HG03108 (cell line): Measurements from ENCODE around the gene GFOD1.

Experiments used
- ATAC-seq: cut with Tn5 transposase; IDR thresholded peaks from one replicate; pipeline ENCODE4 v1.9.1; 2021; ENCODE audit warnings: moderate library complexity; ENCODE audit not compliant: unreplicated experiment

GFOD1 gene

DNA sequence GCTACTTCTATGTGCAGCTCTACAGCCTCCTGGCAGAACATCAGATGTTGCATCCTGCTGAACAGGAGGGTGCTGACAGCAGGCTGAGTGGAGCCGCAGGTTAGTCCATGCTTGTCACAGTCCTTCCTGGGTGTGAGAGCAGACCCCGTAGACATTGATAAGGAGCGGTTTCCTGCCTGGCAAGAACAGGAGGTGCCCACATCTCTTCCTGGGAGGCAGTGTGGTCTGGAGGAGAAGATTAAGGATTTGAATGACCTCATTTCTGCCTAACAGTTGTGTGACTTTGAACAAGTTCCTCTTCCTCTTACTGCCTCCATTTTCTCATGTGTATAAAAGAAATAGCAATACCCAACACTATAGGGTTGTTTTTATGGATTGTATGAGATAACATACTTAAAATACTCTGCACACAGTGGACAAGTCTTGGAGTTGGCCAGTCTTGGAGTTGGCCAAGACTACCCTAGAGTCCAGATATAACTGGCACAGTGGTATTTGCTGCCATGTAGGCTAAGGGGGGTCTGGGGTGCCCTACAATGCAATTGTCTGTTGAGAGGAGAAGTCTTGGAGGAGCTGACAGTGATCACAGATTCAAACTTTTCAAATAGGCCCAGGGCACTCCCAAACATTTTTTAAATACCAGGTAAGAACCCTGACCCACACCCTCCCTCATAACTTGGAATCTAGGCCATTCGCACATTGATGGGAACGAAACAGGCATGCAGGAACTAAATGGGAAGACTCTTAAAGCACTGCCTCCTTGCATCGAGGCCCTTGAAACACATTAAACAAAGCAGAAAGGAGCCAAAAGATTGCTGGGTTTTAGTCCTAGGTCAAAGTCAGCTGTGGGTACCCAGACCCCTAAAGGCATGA, 126.5 kb downstream of the GFOD1 start:
- ATAC-seq = no peak

- ATAC-seq = no peak
These were observed 128.1 kb downstream of the GFOD1 start for GRCh38 chr6:13359287-13359686.

GRCh38 chr6:13358511-13358910, 128.9 kb downstream of the GFOD1 start:
- no peak for ATAC-seq

GRCh38 chr6:13357551-13358075, 129.8 kb downstream of the GFOD1 start:
- ATAC-seq = no peak

DNA sequence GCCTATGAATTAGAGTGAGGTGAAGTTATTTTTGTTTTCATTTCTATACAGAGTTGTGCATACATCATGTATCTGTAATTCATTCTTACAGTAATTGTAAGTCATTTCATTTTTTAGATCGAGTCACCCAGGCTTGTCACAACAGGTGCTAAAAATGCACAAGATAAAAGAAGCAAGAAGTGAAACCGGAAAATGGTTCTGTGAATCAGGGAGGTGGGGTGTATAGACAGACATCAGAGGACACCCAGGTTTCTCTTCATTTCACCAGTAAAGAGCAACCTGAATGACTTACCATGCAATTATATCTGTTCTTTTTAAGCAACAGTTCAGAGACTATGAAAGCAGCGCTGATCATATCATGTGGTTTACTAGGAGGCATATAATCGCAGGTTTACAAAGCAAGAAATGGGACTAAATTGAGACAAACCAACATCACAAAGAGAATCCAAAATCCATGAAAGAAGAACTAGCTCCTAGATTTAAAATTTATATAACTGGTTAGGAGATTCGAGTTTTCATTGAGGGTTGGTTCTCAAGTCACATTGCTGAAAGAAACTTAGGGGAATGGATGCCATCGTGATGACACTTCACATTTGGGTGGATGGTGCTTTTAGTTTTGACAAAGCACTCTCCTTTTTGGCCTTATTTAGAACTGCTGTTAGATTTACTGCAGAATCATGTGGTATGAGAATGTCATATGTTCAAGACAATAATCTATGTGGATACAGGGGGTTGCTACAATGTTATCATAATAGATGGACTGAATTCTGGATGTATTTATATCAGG, 131.2 kb downstream of the GFOD1 start:
- ATAC-seq = peak; percentile 85

DNA sequence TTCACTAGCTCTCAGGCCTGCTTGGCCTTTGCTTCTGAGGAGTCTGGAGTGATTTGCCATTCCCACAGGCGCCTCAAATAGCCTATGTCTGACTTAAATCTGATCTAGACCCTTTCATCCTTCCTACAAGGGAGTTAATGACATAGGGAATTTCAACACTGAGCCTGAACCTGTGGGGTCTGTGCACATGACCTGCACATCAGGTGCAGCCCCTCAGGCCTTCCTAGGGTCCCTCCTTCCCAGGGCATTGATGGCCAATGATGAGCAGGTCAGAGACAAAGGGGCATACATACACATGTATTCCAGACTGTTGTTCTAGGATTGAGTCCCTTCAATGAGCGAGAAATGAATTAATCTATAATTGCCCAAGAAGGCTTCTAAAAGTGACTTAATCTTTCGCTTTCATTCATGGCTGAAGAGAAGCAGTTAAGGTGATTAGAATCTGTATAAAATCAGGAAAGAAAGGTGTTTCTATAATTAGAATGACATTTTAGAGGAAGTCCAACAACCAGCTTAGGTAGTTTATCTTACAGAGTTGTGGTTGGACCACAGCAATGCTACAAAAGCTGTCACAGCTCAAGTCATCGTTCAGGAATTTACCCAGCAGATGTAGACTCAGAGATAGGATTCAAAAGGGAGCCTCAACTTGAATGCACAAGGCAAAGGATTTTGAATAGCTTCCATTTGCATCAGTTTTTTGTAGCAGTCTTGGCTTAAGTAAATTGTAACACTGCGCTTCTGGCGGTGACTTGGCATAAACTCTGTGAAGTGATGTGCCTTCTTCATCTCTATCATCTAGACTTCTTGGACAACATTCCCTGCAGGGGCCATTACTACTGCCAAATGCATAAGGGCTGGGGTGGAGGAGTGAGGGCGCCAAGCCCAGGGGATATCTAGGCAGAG, 132.1 kb downstream of the GFOD1 start:
- peak; percentile 30 for ATAC-seq

DNA sequence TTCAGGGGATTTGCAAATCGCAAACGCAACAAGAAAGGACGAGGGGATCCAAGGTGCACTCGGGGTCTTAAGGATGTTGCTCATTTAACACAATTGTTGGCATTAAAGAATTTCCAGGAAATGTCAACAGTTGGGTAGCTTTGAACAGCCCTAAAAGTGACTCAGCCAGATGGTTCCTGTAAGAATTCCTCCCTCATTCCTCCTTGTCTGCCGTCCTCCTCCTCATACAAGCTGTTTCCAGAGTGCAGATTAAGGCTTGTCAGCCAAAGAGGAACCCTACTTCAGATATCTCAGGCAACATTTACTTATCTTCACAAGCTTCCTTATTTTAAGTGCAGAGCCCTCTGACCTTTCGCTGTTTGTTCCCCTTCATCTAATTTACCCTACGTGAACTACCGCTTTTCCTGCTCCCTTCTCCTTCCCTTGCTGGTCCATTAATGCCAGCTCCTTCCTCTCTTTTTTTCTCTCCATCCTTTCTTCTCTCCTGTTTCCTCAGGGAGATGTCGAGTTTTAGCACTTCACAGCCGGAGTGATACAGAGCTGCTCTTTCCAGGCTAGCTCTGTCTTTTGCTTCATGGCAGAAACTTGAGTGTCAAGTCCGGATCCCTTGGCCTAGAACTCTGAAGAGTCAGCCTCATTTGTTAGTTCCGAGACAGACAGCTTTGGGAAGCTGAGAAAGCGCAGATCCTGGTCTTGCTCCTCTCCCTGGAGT, 132.9 kb downstream of the GFOD1 start:
- ATAC-seq = no peak

- no peak for ATAC-seq
These were observed 135.2 kb downstream of the GFOD1 start for GRCh38 chr6:13352165-13352564.

- ATAC-seq = no peak
These were observed 136.1 kb downstream of the GFOD1 start for GRCh38 chr6:13351271-13351670.

GRCh38 chr6:13349811-13350506, 137.4 kb downstream of the GFOD1 start:
- no peak for ATAC-seq

DNA sequence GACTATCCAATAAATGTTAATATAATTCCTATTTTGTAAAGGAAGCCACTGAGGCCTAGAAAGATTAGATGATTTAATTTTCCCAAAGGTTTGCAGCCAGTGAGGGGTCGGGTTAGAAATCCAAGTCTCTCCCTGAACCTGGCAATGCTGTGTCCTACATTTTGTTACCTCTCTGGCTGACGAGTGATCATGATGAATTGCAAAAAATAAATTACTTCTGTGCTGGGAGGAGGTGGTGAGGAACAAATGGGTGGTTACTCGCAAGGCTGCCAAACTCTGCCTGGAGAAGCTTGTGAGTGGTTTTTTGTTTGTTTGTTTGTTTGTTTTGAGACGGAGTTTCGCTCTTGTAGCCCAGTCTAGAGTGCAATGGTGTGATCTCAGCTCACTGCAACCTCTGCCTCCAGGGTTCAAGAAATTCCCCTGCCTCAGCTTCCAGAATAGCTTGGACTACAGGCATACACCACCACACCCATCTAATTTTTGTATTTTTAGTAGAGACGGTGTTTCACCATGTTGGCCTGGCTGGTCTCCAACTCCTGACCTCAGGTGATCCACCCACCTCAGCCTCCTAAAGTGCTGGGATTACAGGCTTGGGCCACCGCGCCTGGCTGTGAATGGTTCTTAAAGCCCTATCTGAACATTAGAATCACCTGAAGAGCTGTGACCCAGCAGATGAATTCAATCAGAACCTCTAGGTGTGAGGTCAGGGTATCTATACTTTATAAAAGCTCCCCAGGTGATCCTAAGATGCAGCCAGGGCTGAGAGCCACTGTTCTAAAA, 138.9 kb downstream of the GFOD1 start:
- ATAC-seq = no peak

- ATAC-seq = no peak
These were observed 141.2 kb downstream of the GFOD1 start for GRCh38 chr6:13346245-13346644.

- no peak for ATAC-seq
These were observed 144.9 kb downstream of the GFOD1 start for GRCh38 chr6:13342414-13343019.

GRCh38 chr6:13339863-13340630, 147.4 kb downstream of the GFOD1 start:
- no peak for ATAC-seq

DNA sequence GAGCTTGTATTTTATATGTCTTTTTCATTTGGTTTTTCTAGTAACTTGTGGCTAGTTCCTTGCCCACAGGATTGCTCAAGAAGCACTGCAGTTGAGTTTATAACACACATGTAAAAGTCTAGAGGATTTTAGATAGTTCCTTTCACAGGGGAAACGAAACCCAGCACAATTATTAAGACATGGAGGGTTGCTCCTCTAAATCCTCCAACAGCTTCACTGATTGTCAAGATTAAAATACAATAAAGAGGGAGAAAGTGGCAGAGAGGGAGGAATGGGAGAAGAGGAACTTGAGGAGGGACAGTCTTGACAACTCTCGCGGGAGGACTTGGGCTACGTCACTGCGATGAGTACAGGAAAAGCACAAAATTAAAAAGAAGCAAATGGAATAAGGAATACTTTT, 149.4 kb downstream of the GFOD1 start:
- ATAC-seq = no peak

DNA sequence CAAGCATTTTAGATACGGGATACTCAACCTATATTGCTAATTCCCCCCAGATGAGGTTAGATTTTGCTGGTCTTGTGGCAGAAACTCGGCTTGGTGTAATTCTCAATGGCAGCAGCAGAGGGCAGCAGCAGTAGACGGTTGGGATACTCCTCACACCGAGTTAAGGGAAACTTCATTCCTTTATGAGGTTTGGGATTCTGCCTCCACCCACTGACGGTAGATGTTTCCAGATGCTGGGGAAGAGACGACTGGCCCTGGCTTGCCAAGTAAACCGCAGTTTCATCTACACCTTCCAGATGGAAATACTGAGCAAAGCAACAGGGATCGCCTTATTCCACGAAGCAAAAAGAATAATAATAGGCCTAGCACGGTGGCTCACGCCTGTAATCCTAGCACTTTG, 150.8 kb downstream of the GFOD1 start:
- ATAC-seq = no peak

DNA sequence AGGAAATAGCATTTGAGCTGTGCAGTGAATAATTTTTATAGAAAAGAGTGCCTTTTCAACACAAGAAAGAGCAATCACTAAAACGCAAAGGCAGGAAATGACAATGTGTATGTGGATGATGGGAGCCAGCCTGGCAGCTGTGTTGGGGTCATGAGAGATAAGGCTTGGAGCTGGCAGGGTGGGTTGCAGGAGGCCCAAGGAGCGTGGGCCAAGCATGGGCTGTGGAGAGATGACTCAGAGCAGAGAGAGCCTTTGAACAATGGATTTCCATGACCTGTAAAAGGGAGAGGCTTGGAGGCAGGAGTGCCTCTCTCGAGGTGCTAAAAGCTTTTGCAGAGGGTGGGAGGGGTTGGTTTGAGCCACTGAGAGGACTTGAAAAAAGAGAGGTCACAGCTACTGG, 152.4 kb downstream of the GFOD1 start:
- ATAC-seq = no peak

- no peak for ATAC-seq
These were observed 155.1 kb downstream of the GFOD1 start for GRCh38 chr6:13332349-13332706.
